Left renal cortex interstitium (tissue), 4 donors: ENCODE results near the gene GRSF1. TPM values are rescaled to one million over a fixed set of nuclear protein-coding genes. Genes with fewer than 3 reads are reported as not detected.
"Not testable (repeated sequence)": the region's sequence is repeated elsewhere in the genome, so short reads cannot be mapped to it uniquely, and the experiment has no call there.

Source experiments
- DNase-seq, 4 donors: peaks; one replicate each; pipeline ENCODE4 v3.0.0-alpha.2; 2013; ENCODE audit warnings: low read depth in 4 of 4, low spot score in 2 of 4, missing footprints in 1 of 4
- polyA plus RNA-seq, 4 donors: library from polyadenylated mRNA; unstranded; fragments of 120-200 nt; gene quantifications; one replicate each; pipeline ENCODE4 v1.2.1, GENCODE V29; 2013; ENCODE audit not compliant: insufficient read length in 4 of 4

The GRSF1 gene
- polyA plus RNA-seq, 4 donors: 108 to 139 (median 126) TPM

GRCh38 chr4:70836081-70836480 is 3.6 kb downstream of the GRSF1 start:
- DNase-seq: no peak

- DNase-seq: no peak
Measured at GRCh38 chr4:70833675-70834074, 6.0 kb downstream of the GRSF1 start.

- DNase-seq: no peak
Measured at GRCh38 chr4:70831293-70831692, 8.4 kb downstream of the GRSF1 start.

- no peak for DNase-seq
Measured at GRCh38 chr4:70830054-70830453, 9.6 kb downstream of the GRSF1 start.

GRCh38 chr4:70829492-70829891 is 10.2 kb downstream of the GRSF1 start:
- no peak for DNase-seq

GRCh38 chr4:70829015-70829414 is 10.7 kb downstream of the GRSF1 start:
- DNase-seq: no peak

GRCh38 chr4:70818921-70819320 is 20.8 kb downstream of the GRSF1 start:
- DNase-seq: no peak

- DNase-seq: no peak
Measured at GRCh38 chr4:70818173-70818855, 21.4 kb downstream of the GRSF1 start.

GRCh38 chr4:70816894-70817293 is 22.8 kb downstream of the GRSF1 start:
- no peak for DNase-seq

- DNase-seq: no peak
Measured at GRCh38 chr4:70815370-70815769, 24.3 kb downstream of the GRSF1 start.

GRCh38 chr4:70808151-70808550 is 31.5 kb downstream of the GRSF1 start:
- no peak for DNase-seq

- DNase-seq: no peak
Measured at GRCh38 chr4:70802928-70803580, 36.6 kb downstream of the GRSF1 start.

GRCh38 chr4:70801265-70801809 is 38.4 kb downstream of the GRSF1 start:
- DNase-seq: no peak

GRCh38 chr4:70793626-70794025 is 46.1 kb downstream of the GRSF1 start:
- no peak for DNase-seq

GRCh38 chr4:70788733-70789132 is 51.0 kb downstream of the GRSF1 start:
- DNase-seq: no peak

GRCh38 chr4:70787496-70787895 is 52.2 kb downstream of the GRSF1 start:
- no peak for DNase-seq

GRCh38 chr4:70783096-70783495 is 56.6 kb downstream of the GRSF1 start:
- no peak for DNase-seq

- DNase-seq: no peak
Measured at GRCh38 chr4:70778888-70779422, 60.7 kb downstream of the GRSF1 start.

- no peak for DNase-seq
Measured at GRCh38 chr4:70772929-70773555, 66.6 kb downstream of the GRSF1 start.

- DNase-seq: not testable (repeated sequence)
Measured at GRCh38 chr4:70769396-70769795, 70.3 kb downstream of the GRSF1 start.

GRCh38 chr4:70768301-70768948 is 71.3 kb downstream of the GRSF1 start:
- no peak for DNase-seq
